ENCODE results near the gene LHFPL2.

LHFPL2 gene

DNA sequence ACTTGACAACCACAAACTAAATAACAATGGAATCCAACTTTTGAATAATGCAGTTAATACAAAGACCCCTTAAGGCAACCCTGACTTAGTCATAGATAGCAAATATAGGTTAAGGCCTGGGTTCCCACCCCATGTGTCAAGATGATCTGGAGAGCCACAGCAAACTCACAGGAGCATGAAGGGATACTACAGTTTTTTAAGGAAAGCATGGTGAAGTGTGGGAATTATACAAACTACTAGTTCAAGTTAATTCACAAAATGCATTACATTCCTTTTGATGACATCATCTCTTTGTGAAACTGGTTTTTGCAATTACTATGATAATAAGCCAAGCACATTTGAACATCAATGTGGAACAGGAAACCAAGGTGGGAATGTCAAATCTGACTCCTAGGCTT, 50.6 kb downstream of the LHFPL2 start:
- in situ Hi-C loops (cut with MboI; ENCODE audit: low sequenced_read_pairs), result no loop called here

DNA sequence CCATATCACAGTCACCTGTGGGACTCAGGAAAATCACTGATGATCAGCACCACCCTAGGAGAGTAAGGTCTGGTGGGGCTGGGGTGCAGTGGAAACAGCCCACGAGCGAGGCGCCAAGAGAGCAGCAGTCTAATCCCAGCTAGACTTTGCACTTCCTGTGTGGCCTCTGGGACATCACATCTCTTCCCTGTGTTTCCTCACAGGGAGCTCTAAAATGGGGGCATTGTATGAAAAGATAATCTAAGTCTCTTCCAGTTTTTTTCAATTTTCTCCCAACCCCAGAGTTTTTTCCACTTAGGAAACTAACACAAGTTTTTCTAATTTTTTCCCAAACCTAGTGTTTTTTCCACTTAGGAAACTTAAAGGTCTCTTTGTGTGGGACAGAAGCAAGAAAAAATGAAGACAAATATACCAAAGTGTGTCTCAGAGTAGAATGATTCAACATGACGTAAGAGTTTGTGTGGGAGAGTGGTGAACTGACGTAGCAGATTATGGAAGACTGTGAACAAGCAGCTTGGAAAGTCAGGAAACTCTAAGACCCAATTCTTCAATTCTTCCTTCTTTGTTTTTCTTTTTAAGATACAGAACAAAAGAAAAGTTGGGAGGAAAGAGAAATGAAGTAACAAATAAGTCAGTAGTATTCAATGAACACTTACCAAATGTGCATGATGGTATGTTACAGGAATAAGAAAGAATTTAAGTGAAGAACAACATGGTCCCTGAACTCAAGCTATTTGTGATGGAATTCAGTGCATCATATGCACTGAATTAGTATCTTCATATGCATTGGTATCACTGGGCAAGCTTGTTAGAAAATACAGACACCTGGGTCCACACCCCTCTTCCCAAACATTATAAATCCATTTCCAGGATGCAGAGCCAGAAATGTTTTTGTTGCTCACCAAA, 51.3 kb downstream of the LHFPL2 start:
- in situ Hi-C loops (cut with MboI; ENCODE audit: low sequenced_read_pairs), result no loop called here

DNA sequence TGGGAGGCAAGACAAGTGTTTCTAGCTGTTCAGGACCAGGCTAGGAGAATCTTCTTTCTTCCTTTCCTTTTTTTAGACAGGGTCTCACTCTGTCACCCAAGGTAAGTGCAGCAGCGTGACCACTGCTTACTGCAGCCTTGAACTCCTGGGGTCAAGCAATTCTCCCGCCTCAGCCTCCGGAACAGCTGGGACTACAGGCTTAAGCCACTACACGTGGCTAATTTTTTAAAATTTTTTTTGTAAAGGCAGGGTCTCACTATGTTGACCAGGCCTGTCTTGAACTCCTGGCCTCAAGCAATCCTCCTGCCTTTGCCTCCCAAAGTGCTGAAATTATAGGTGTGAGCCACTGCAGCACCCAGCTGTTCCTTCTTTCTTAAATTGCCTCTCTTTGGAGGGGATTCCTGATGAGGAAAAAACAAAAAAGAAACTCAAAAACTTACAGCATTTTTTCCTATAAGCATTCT, 53.1 kb downstream of the LHFPL2 start:
- in situ Hi-C loops (cut with MboI; ENCODE audit: low sequenced_read_pairs), result no loop called here

DNA sequence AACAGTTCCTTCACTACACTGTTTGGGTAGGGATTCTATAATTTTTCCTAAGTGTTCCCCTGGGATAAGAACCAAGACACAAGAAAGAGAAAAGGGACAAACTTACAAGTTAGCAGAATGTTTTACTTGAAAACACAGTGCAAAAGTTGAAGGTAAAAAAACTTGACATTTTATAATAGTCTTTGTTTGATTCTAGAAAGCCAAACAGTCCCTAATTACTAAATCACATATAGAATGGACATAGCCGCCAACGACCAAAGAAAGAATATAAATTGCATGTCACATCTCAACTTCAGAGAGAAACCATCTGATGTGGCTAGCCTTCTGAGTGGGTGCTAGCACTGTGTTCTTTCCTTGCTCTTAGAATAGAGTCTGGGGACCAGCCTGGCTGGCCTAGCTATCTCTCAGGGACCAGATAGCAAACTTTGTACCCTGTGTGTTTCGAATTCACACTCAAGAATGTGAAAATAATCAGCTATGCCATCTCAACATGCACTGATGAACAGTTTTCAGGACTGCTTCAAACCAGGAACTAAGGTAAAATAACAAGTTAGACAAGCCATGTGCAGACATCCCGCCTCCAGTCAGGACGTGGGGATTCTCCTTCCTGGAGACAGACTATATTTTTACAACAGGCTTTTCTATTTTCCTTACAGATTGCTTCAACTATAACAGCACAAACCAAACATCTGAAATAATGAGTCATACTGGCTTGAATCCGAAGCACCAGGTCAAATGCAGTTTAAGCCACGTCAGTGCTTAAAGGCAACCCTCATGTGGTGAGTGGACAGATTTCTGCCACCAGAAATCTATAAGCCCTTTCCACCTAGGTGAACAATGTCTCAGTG, 53.7 kb downstream of the LHFPL2 start:
- in situ Hi-C loops (cut with MboI; ENCODE audit: low sequenced_read_pairs), result no loop called here

DNA sequence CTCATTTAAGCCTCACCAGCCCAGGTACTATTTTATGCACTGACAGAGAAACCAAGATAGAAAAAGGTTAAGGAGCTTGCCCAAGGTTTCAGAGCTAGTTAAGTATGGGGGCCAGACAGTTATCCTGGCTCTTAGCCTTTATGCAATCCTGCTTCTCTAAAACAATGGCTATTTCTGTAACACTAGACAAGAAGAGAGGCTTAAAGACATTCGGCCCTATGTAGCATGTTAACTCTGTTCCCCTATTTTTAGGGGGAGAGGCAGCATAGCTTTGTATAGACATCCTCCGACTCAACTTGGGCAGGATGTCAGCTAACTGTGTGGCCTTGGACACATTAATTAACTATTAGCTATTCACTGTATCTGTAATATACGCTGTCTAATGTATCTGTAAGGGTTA, 54.6 kb downstream of the LHFPL2 start:
- in situ Hi-C loops (cut with MboI; ENCODE audit: low sequenced_read_pairs), result no loop called here

DNA sequence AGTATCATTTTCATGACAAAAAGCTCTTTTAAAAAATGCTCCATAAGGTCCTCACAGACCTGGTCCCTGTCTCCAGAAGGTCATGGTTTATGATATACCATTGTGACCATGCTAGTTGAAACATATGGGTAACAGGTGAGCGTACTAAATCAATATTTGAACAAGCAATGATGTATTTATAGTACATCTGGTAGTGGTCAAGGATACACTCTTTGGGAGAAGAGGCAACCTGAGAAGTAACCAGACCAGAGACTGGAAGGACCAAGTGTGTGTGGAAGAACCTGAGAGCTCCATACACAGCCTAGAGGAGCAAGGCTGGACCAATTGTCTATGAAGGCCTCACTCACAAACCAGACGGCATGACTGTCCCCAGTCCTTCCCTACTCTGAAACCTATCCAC, 55.1 kb downstream of the LHFPL2 start:
- in situ Hi-C loops (cut with MboI; ENCODE audit: low sequenced_read_pairs), result no loop called here

DNA sequence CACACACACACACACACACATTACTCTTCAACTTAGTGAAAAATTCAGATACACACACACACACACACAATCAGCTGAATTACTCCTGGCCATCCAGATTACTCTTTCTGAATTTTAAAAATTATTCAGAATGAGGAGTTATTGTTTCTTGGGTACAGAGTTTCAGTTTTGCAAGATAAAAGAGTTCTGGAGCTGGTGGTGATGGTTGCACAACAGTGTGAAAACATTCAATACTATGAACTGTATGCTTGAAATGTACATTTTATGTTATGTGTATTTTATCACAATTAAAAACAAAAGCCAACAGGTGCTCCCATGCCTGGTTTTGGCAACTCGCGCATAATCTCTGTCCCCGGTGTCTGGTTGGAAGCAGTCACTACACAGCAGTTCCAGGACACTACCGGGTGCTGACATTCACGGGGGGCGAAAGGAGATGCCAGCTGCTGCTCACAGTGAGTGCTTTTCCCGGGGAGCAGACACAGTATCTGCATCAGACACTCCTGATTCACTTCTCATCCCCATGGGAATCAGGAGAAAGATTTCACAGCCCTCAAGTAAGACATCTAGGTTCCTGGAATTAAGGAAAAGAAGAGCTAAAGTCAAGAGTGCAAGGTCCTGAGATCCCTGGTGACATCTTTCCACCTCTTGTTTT, 55.7 kb downstream of the LHFPL2 start:
- in situ Hi-C loops (cut with MboI; ENCODE audit: low sequenced_read_pairs), result no loop called here

DNA sequence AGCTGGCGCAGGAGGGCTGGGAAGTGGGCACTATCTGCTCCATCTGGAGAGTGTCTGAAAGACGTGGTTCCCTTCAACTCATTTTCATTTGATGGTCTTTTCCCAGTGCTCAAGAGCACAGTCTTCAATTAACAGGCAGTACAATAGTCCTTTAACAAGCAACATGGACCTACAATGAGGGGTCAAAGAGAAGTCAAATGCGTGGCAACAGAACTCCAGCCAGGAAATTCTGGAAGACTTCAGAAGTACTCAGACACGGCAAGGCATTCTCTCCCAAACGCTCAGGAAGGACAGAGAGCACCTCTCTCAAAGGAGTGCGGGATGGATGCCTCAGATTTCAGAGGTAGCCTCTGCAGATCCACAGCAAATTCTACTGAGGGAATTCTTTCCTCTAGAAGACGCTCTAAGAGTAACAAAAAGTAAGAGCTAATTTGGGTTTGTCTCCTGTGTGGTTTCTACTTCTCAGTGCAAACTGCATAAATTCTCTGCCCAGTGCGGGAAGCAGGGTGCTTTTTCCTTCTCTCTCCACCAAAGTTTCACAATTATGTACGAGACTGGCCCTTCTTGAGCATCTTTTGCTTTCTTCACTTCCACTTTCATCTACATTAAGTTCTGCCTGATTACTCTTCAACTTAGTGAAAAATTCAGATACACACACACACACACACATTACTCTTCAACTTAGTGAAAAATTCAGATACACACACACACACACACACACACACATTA, 56.4 kb downstream of the LHFPL2 start:
- in situ Hi-C loops (cut with MboI; ENCODE audit: low sequenced_read_pairs), result no loop called here

DNA sequence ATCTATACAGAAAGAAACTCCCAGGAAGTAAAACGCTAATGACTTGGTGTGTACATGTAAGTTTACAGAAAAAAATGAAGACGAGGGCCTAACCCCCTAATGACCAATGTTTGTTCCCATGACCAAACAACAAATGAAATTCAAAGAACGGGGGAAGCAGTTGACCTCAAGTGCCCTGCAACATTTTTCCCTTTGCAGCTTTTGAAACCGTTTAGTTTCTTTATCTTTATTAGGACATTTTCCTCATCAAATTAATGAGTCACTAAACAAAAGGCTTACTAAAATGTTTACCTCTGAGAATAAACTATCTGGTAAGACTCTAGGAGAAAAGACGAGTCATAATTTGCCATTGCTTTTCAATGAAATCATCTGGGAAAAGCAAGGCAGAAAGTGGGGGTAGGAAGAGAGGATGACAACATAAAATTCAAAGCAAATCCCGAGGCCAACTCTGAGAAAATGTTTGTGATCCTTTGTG, 57.4 kb downstream of the LHFPL2 start:
- in situ Hi-C loops (cut with MboI; ENCODE audit: low sequenced_read_pairs), result no loop called here

DNA sequence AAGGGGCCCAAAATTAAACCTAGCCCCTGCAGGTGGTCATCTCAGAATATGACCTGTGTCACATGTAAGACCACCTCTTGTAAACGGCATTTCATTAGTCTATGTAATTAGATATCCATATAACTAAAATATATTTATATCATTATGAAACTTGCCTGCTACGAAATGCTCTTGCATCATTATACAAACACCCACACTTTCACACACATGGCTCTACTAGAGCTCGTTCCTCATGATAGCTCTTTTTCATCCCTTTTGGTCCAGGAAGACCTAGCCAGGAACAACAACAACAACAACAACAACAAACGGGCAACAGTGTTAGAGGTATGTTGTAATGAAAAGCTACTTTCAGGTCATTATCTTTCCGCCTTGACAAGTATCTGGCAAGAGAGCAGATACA, 58.6 kb downstream of the LHFPL2 start:
- in situ Hi-C loops (cut with MboI; ENCODE audit: low sequenced_read_pairs), result no loop called here

DNA sequence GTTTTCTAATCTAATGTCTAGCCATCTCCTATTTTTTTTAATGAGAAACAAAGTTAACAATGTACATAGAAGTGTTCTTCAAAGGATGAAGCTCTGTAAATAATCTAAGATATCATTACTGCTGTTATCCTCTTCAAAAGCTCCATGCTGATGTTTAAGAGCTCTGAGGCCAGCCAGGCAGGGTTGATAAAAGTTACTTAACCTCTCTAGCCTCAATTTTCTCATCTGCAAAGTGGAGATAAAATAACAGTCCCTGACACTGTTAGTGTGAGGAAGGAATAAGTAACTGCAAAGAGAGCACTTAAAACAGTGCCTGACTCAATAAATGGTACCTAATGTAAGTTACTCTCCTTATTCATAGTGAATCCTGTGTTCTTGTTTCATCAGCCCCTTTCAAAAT, 60.1 kb downstream of the LHFPL2 start:
- in situ Hi-C loops (cut with MboI; ENCODE audit: low sequenced_read_pairs), result no loop called here

DNA sequence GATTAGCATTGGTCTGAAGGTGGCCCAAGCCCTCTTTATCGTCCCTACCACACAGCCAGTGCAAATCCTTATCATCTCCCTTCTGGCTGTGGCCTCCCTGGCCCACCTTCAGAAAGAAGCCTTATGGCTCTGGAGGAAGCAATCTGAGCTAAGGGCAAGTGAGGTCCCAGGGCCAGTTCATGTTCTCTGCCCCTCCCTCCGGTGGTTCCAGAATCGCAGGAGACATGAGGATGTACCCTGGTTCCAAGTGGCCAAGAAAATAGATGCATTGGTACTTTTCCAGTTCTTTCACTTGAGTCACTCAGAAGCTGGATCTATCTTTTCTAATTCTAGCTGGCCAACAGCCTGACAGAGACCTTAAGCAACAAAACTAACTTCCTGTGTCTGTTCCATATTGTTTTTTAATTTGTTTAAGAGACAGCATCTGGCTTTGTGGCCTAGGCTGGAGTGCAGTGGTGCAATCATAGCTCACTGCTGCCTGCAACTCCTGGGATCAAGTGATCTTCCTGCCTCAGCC, 60.7 kb downstream of the LHFPL2 start:
- in situ Hi-C loops (cut with MboI; ENCODE audit: low sequenced_read_pairs), result no loop called here

DNA sequence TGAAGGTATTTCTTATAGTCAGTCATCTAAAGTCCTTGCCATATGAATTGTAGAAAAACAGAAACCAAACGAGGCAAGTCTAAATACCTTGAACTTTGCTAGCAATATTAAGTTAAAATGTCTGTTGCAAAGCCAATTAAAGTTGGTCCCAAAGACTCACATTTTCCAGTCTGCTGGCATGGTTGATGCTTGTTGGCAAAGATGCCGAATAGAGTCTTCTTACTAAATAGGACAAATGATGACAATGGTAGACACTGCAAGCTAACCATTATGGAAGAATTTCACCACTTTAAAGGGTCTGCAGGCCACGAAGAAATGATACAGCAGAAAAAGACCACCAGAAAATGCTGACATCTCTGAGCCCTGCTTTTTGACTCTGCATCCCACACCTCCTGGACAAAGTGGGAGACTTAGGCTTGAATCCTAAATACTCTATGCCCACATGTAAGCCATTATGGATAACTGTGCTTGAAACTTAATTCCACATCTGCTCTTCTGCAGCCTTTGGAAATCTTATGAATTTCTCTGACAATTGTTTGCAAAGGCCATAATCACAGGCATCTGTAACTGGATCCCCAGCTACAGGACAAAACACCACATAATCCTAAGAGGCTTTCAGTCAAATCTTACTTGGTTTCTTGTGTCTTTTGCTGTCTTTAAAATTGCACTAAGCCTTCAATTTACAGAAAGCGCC, 61.3 kb downstream of the LHFPL2 start:
- in situ Hi-C loops (cut with MboI; ENCODE audit: low sequenced_read_pairs), result no loop called here

DNA sequence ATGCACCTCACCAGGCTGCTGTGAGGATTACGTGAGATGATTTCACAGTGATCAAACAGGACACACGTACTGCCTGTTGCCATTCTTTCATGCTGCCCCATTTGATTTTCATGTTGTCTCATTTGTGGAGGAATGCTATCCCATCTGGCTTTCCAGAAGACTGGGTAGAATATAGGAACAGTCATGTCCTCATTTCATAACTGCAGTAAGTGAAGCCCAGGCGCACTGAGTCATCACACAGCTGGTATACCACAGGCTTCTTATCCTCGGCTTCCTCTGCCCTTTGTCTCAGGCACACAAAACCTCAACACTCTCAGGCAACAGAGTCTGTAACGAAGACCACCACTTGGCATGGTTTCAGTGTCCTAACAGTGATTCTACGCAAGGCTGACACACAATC, 62.3 kb downstream of the LHFPL2 start:
- in situ Hi-C loops (cut with MboI; ENCODE audit: low sequenced_read_pairs), result no loop called here

DNA sequence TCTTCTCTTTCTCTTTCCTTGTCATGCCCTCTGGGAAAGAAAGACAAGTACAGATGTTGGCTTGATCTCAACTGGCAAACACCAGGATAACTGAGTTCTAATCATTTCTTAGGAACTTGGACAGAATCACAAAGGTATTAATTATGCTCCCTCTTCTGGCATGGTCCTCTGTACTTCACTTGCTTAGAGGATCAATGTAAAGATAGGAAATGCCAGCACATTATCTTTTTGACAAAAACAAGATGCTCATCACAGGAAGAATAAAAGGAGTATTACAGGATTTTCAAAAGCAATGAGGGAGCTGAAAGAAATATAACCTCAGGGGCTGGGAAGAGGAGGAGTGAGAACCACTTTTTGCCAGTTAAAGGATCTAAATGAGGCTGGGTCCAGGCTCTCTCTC, 70.6 kb downstream of the LHFPL2 start:
- in situ Hi-C loops (cut with MboI; ENCODE audit: low sequenced_read_pairs), result no loop called here

DNA sequence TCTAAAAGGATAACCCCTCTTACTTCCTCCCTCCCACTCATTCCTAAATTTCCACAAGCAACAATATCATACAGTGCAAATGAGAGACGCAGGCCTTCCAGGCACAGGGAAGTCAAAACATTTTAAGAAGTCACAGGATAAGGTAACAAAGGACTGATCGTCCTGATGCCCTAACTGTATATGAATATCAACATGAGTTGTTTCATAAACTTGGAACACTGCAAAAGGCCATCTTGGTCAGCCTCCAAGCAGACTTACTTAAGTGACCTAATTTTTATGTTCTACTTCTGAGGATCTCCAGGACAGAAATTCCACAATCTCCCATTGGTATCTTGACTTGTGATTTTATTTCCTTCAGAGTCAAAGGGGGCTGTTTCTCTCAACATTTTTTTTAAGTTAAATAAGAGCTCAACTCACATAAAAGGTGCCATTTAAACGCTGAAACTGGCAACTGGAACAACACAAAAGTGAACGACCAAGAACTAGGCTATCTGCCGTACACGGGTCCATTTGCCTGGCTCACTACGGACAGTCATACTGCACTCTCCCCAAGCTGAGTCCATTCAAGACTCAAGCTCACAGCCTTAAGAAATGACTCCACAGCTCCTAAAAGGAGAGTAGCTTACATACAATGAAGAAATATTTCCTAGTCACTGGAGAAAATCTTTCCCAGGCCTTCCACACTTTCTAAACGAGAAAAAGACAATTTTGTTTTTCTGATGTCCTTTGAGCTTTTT, 71.3 kb downstream of the LHFPL2 start:
- in situ Hi-C loops (cut with MboI; ENCODE audit: low sequenced_read_pairs), result no loop called here

DNA sequence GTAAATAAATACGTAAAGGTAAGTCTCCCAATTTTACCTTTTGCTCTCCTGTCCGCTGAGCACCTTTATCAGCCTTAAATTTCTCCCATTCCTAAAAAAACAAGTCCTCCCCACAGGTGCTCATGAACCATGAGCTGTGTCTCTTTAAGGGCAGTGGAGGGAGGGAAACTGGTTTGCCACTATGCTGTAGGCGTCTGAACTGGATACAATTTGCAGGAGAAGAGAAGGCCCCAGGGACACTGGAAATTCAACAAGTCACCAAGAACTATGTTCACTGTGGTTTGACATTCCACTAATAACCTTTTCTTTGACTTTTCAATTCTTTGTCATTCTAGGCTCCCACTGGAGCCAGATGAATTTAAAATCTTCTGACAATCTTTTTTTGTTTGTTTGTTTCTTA, 72.2 kb downstream of the LHFPL2 start:
- in situ Hi-C loops (cut with MboI; ENCODE audit: low sequenced_read_pairs), result no loop called here

DNA sequence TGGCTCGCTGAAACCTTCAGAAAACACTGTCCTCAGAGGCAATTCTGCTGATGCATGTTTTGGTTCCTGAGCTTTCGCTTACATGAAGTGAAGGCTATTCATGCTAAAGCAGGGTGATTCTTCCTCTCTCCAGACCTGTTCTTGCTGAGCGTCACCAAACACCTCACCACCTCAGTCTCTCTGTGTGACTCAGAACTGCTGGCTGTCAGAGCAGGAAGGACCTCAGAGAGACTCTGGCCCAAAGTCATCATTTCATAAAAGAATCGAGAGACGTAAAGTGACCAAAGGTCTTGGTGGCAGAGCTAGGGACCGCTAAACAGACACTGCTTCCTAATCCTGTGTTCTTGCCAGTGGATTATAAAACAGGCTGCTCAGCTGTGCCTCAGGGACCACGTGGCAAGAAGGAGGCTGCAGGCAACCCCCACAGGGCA, 73.8 kb downstream of the LHFPL2 start:
- in situ Hi-C loops (cut with MboI; ENCODE audit: low sequenced_read_pairs), result no loop called here

DNA sequence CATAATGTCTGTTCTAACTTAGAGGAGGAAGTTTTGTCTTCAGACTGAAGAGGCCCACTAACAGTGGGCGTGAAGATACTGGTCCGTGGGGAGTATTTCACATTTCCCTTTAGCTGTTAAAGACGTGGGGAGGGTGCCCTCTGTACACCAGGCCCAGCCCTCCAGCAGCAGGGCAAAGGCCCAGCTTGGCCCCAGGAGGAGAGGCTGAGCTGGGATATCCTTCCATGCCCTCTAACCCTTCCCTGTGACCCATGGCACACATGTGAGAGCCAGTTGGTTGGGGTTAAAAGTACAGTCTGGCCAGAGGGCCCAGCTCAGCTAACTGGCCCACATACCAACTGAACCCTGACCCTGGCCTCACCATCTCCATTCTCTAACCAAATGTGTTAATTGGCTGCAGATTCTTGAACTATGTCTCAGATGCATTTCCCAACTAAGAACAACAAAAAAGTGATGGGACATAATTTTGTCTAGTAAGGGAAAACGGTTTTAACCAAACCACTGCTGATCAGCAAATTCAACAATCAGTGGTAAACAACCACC, 74.4 kb downstream of the LHFPL2 start:
- in situ Hi-C loops (cut with MboI; ENCODE audit: low sequenced_read_pairs), result no loop called here
